Renal pelvis (tissue), 4 donors: ENCODE data around the gene SGK2. TPM values are rescaled to one million over a fixed set of nuclear protein-coding genes. Genes with fewer than 3 reads are reported as not detected.

Experiments
- DNase-seq: peaks from one replicate; pipeline ENCODE4 v3.0.0-alpha.2; 2013
- polyA plus RNA-seq, 3 donors: library from polyadenylated mRNA; unstranded; fragments of 120-200 nt; gene quantifications; one replicate each; pipeline ENCODE4 v1.2.1, GENCODE V29; 2013; ENCODE audit not compliant: insufficient read length in 3 of 3

Gene SGK2
- polyA plus RNA-seq, 3 donors: 38.4 to 80.6 (median 66.7) TPM

DNA sequence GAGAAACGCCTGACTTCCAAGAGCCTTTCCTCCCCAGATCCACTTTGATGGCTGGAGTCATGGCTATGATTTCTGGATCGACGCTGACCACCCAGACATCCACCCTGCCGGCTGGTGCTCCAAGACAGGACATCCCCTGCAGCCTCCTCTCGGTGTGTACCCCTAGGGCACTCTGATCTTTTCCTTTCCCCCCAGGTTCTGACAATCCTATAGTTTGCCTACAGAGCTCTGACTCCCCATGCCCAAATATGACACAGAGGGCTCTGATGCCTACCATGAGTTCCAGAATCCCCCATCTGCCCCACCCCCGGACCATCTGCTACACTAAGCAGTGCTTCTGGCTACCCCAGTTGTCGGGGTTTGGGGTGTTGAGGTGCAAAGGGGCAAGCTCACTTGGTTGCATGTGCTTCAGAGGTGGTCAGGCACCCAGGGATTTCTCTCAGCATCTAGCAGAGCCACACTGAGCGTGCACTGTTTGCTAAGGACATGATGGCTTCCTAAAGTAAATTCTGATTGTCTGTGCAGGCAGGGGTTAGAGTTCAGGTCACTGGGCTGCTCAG lies 24.0 kb upstream of the SGK2 start:
- DNase-seq: no peak

DNA sequence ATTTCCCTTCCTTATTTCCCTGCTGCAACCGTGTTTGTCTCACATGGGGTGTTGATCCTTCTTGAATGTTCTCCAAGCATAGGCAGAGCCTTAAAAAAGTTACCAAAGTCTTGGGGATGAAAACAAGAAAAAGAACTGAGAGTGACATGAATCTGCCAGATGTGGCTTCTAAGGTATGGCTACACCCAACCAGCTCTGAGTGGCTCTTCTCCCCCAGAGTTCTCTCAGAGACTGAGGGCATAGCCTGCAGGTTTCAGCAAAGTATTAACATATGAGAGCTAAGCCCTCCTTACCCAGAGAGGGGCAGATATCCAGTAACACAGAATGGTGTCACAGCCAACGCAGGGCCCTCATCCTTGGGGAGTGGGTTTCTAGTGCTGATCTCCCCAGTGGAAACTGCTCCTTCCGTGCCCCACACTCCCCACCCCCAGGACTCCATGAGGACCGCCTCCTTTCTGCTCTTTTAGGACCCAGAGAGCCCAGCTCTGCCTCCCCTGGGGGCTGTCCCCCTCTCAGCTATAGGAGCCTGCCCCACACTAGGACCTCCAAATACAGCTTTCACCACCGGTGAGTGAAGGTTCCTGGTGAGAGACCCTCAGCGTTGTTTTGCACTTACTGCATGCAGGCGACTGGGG lies 23.3 kb upstream of the SGK2 start:
- no peak for DNase-seq

GRCh38 chr20:43536041-43536816 lies 22.6 kb upstream of the SGK2 start:
- no peak for DNase-seq

GRCh38 chr20:43536817-43537440 lies 21.9 kb upstream of the SGK2 start:
- no peak for DNase-seq

DNA sequence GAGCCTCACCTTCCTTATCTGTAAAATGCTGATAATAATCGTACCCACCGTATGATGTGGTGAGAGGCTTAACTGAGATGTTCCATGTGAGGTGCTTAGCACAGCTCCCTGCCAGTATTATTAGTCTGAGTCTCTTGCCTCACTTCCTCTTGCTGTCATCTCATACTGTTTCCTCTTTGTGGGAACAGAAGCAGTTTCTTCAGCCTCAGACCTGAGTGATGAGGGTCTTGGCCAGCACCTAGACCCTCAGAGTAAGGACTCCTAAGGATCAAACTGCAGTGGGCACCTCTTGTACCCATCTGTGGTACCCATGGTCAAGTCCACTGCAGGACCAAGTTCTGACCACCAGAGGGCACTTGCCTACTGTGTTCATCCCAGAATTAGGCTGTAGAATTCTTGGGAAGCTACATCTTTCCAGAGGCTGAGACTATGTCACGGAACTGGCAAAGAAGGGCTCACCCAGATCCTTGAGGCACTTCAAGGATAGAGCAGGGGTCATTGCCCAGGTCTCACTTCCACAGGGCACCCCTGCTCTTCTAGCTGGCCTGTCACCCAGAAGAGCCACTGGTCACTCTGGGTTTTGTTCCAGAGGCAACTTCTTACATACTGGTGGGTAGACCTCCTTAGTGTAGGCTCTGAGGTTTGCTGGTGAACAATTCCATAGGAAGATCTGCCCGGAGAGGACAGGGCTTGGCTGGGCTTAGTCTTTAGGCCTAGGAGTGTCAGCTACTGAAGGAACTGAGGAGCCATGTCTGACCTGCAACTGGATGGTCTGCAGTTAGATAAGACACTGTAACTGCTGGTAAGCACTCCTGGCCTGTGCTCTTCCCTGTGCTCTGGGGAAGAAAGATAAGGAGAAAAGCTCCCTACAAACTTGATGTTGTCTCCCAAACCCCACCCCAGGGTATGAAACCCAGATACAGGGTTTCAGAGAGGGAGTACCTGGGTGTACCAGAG lies 20.6 kb upstream of the SGK2 start:
- DNase-seq: peak; percentile 38

GRCh38 chr20:43538878-43539700 lies 19.7 kb upstream of the SGK2 start:
- no peak for DNase-seq

GRCh38 chr20:43539975-43540672 lies 18.7 kb upstream of the SGK2 start:
- DNase-seq: no peak

- no peak for DNase-seq
Measured at GRCh38 chr20:43540673-43541060, 18.2 kb upstream of the SGK2 start.

- DNase-seq: no peak
Measured at GRCh38 chr20:43541214-43541613, 17.6 kb upstream of the SGK2 start.

- no peak for DNase-seq
Measured at GRCh38 chr20:43542161-43542560, 16.7 kb upstream of the SGK2 start.

- no peak for DNase-seq
Measured at GRCh38 chr20:43542674-43543073, 16.2 kb upstream of the SGK2 start.

DNA sequence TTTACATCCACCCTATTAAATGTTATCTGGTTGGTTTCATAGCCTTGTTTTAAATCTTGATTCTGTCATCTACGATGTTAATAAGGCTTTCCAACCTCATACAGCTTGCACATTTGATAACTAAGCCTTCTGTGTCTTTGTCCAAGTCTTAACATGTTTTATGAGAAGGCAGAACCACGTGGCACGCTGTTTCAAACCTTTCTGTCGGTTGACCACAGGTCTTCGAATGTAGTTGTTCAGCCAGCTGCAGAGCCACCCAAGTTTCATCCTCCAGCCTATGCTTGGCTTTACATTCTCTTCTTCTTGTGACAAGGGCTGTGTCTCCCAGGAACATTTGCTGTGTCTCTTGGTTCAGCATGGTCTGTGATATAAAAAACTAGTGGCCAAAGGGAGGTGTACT lies 15.7 kb upstream of the SGK2 start:
- no peak for DNase-seq

DNA sequence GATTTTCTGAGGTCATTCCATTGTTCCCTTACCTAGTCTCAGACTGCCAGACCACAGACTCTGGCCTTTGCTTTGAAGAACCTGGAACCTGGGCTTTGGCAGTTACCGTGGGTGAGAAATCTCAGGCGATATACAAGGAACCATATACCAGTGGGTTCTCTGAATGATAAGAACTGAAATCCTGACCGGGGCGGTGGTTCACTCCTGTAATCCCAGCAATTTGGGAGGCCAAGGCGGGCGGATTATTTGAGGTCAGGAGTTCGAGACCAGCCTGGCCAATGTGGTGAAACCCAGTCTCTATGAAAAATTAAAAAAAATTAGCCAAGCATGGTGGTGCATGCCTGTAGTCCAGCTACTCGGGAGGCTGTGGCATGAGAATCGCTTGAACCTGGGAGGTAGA lies 14.3 kb upstream of the SGK2 start:
- no peak for DNase-seq

DNA sequence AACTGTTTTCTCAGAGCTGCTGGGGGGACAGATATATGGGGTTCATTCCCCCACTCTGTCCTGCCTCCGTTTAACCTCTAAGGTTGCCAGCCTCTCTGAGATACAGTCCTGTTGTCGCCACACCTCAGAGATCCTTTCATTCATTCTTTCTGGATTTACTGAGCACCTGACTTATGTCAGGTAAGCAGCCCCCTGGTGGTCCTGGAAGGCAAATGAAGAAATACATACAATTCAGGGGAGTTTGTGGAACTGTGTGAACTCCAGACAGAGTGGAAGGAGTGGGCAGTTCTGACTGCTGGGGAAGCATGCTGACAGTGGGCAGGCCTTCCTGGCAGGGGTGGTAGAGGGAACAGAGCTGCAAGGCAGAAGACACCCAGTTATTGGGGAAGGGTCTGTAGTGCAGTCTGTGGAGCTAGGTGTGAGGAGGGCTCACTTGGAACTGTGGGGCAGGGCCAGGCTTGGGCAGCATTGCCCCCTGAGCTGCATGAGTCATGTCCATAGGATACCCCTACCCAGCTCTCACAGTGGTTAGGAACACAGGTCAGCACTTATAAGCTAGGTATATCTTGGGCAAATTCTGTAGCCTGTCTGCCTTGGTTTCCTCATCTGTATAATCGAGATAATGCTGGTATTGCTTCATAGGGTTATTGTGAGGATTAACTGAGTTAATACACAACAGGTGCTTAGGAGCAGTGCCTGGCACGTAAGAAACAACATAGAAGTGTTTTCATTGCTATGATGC lies 12.8 kb upstream of the SGK2 start:
- no peak for DNase-seq

DNA sequence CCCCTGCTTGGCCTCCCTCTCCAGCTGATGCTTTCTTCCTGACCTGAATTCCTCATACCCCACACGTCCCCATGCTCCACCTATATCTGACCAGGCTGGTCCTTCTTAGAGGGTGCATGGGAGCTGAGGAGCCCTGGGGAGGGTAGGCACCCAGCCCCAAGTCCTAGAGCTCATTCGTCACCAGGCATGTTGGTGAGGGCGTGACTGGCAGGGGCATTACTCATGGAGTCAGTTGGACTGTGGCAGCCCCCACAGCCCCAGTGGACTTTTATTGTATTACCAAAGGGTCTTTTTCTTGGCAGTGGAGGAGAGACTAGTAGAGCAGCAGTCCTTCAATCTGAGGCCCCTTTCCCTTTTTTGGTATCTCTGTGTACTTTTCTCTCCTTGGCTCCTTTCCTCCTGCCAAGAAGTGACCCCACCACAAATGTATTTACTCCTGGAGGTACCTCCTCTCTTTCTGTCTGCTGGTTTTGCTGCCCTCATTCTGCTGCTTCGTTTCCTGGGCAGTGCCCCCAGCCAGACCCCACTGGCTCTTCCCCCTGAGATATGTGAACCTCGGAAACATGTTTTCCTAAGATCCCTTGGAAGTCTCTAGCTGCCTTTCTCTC lies 10.4 kb upstream of the SGK2 start:
- no peak for DNase-seq

- peak; percentile 7 for DNase-seq
Measured at GRCh38 chr20:43549416-43550065, 9.3 kb upstream of the SGK2 start.

- DNase-seq: no peak
Measured at GRCh38 chr20:43550456-43550855, 8.4 kb upstream of the SGK2 start.

GRCh38 chr20:43554369-43554768 lies 4.5 kb upstream of the SGK2 start:
- no peak for DNase-seq
